Bronchial epithelial cell (primary cell): ENCODE data around the gene RDH5. TPM values are rescaled to one million over a fixed set of nuclear protein-coding genes. Genes with fewer than 3 reads are reported as not detected.

Experiments used
- DNase-seq: peaks from one replicate; pipeline ENCODE4 v3.0.0-alpha.2; 2010; ENCODE audit warnings: low read depth
- FAIRE-seq: peaks from 2 replicates; lab custom pipeline; 2011; peaks lifted over from hg19 to GRCh38; lab: Jason Lieb, UNC
- H3K27me3 ChIP-seq: 2 replicates; pipeline ENCODE4 v1.5.1; 2011; ENCODE audit warnings: low read length; ENCODE audit not compliant: control insufficient read depth, insufficient read depth
- H3K36me3 ChIP-seq: 2 replicates; pipeline ENCODE4 v1.5.1; 2011; ENCODE audit warnings: low read length; ENCODE audit not compliant: control insufficient read depth, insufficient read depth
- H3K4me3 ChIP-seq: 2 replicates; pipeline ENCODE4 v1.5.1; 2011; ENCODE audit warnings: mild to moderate bottlenecking, low read depth, low read length, control low read depth
- total RNA-seq: library from RNA; depleted of rRNA; stranded (reverse); fragments of >200 nt; gene quantifications from 2 replicates; pipeline ENCODE4 v1.2.1, GENCODE V29; 2014
- TF ChIP-seq, protein P1 (sequence below): IDR thresholded peaks from 2 replicates; pipeline ENCODE4 v1.5.1; 2011; ENCODE audit warnings: mild to moderate bottlenecking, moderate library complexity, low read length, control low read depth, inconsistent platforms; ENCODE audit not compliant: insufficient read depth, severe bottlenecking

The RDH5 gene
- total RNA-seq, 1 donor from 2014 or later, result 1.1 TPM

GRCh38 chr12:55706568-55707218 is 13.5 kb upstream of the RDH5 start:
- TF ChIP-seq, protein P1, sequence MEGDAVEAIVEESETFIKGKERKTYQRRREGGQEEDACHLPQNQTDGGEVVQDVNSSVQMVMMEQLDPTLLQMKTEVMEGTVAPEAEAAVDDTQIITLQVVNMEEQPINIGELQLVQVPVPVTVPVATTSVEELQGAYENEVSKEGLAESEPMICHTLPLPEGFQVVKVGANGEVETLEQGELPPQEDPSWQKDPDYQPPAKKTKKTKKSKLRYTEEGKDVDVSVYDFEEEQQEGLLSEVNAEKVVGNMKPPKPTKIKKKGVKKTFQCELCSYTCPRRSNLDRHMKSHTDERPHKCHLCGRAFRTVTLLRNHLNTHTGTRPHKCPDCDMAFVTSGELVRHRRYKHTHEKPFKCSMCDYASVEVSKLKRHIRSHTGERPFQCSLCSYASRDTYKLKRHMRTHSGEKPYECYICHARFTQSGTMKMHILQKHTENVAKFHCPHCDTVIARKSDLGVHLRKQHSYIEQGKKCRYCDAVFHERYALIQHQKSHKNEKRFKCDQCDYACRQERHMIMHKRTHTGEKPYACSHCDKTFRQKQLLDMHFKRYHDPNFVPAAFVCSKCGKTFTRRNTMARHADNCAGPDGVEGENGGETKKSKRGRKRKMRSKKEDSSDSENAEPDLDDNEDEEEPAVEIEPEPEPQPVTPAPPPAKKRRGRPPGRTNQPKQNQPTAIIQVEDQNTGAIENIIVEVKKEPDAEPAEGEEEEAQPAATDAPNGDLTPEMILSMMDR, result no peak
- Histone ChIP-seq H3K36me3 (no peaks in the 10 kb centered on the region), H3K4me3 (no peak overlapping the region), H3K27me3 (peaks cover 29% of the 10 kb centered on the region)
- FAIRE-seq (no peak), DNase-seq (no peak)

DNA sequence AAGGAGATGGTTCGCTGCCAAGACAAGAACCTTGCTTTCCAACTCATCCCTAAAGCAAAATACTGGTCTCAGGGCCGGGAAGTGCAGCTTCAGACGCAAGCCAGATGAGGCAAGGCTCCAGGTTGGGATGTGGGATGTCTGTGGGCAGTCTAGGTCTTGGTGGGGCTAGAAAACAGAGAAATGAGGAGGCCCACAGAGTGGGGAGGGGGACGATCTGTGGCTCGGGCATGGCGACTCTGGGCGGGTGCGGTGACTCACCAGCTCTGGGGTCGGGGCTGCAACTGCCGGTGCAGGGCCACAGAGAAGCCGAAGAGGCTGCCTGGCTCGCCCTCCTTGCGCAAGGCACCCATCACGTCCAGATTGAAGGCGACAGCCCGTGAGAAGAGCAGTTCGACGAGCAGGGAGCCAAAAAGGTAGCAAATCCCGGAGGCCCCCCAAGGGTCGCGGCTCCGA is 12.9 kb upstream of the RDH5 start:
- TF ChIP-seq, protein P1, result no peak
- H3K27me3 ChIP-seq, result peaks cover 29% of the 10 kb centered on the region
- FAIRE-seq, result no peak
- H3K36me3 ChIP-seq, result no peaks in the 10 kb centered on the region
- no peak overlapping the region for H3K4me3 ChIP-seq
- DNase-seq, result no peak

- Histone ChIP-seq H3K4me3 (peak within 1 kb of the TSS; percentile 30), H3K36me3 (no peaks in the 10 kb centered on the region), H3K27me3 (peaks cover 29% of the 10 kb centered on the region)
- no peak for FAIRE-seq
- DNase-seq, result no peak
- TF ChIP-seq, protein P1, result no peak
These were observed 12.1 kb upstream of the RDH5 start, which contains the start of gene ITGA7 for GRCh38 chr12:55707841-55708694. Gene ITGA7, minus strand, starts transcription at chr12:55707904. Its CDS starts 222 bp downstream, at chr12:55707682.

DNA sequence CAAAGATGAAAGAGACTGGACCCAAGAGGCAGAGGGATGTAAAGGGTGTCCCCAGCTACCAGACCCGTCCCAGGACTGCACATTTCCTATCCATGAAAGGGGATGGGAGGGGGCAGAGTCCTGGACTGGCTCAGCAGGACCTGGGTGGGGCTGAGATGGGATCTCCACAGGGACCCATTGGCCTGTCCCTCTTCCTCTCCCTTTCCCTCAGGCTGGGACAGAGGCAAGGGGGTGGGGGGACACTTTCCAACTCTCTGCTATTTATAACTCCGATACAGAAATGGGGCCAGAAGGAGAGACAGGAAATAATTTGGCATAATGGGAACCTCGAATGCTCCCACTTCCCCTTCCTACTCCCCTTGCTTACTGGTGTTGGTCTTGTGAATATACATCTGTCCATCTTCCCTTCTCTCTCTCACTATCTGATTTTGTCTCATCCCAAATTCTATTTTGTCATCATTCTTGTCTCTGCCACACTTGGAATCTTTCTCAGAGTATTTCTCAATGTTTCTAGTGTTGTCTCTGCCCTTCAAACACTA is 11.4 kb upstream of the RDH5 start:
- DNase-seq (no peak), FAIRE-seq (no peak)
- no peaks in the 10 kb centered on the region for H3K36me3 ChIP-seq
- H3K4me3 ChIP-seq, result no peak overlapping the region
- peaks cover 29% of the 10 kb centered on the region for H3K27me3 ChIP-seq
- TF ChIP-seq, protein P1, result no peak

- DNase-seq, result no peak
- H3K4me3 ChIP-seq, result no peak overlapping the region
- no peaks in the 10 kb centered on the region for H3K36me3 ChIP-seq
- TF ChIP-seq, protein P1, result no peak
- FAIRE-seq, result no peak
- H3K27me3 ChIP-seq, result peaks cover 20% of the 10 kb centered on the region
These were observed 8.2 kb upstream of the RDH5 start for GRCh38 chr12:55711786-55712553.
